DMS79 (cell line): Measurements from ENCODE around the gene MX1.
A peak's percentile ranks its signal among the peaks of the same experiment; 100 is the strongest.

Experiments used
- DNase-seq: peaks from one replicate; lab custom pipeline; 2025; lab: John Stamatoyannopoulos, UW

Gene MX1

GRCh38 chr21:41432562-41433460 is 6.8 kb downstream of the MX1 start:
- peak; percentile 11 for DNase-seq

GRCh38 chr21:41433566-41433965 is 7.5 kb downstream of the MX1 start:
- no peak for DNase-seq

GRCh38 chr21:41435706-41436105 is 9.7 kb downstream of the MX1 start:
- DNase-seq: no peak

- DNase-seq: no peak
These were observed 11.7 kb downstream of the MX1 start for GRCh38 chr21:41437729-41438128.

GRCh38 chr21:41438425-41439113 is 12.5 kb downstream of the MX1 start:
- DNase-seq: no peak

GRCh38 chr21:41439248-41439647 is 13.2 kb downstream of the MX1 start:
- DNase-seq: no peak

GRCh38 chr21:41441546-41441945 is 15.5 kb downstream of the MX1 start:
- no peak for DNase-seq

GRCh38 chr21:41442481-41443186 is 16.6 kb downstream of the MX1 start:
- DNase-seq: no peak

GRCh38 chr21:41443562-41443961 is 17.5 kb downstream of the MX1 start:
- DNase-seq: no peak

GRCh38 chr21:41444703-41445464 is 18.8 kb downstream of the MX1 start:
- DNase-seq: no peak

- DNase-seq: no peak
These were observed 19.4 kb downstream of the MX1 start for GRCh38 chr21:41445465-41445862.

GRCh38 chr21:41446586-41446985 is 20.5 kb downstream of the MX1 start:
- no peak for DNase-seq

- no peak for DNase-seq
These were observed 21.3 kb downstream of the MX1 start for GRCh38 chr21:41447356-41447755.

GRCh38 chr21:41449613-41450012 is 23.6 kb downstream of the MX1 start:
- no peak for DNase-seq

GRCh38 chr21:41451753-41452676 is 26.0 kb downstream of the MX1 start:
- DNase-seq: no peak

GRCh38 chr21:41453198-41453597 is 27.2 kb downstream of the MX1 start:
- no peak for DNase-seq

GRCh38 chr21:41453761-41454160 is 27.7 kb downstream of the MX1 start:
- DNase-seq: no peak

- DNase-seq: no peak
These were observed 32.1 kb downstream of the MX1 start for GRCh38 chr21:41458121-41458520.

- DNase-seq: no peak
These were observed 32.5 kb downstream of the MX1 start for GRCh38 chr21:41458559-41458958.

GRCh38 chr21:41459884-41460534 is 34.0 kb downstream of the MX1 start:
- DNase-seq: no peak
